SK-N-SH (cell line): ENCODE results near the gene CHAF1A. TPM values are rescaled to one million over a fixed set of nuclear protein-coding genes. Genes with fewer than 3 reads are reported as not detected.

Experiments
- CTCF ChIA-PET: fragments of 300-600, 350-600 bp; formaldehyde crosslinking; extraction: SDS; loops from one replicate; lab custom pipeline; 2021; lab: Yijun Ruan, JAX
- POLR2A ChIA-PET: fragments of 350-600 bp; sonication (Branson Sonifier 250); formaldehyde crosslinking; extraction: SDS; loops from one replicate; lab custom pipeline; 2020; ENCODE audit warnings: antibody characterized with exemption, inconsistent platforms; lab: Yijun Ruan, JAX
- DNase-seq: peaks from one replicate; pipeline ENCODE4 v3.0.0; 2012
- H2AFZ ChIP-seq: fragments of 200-600 bp; sonication (generic); 2 replicates; pipeline ENCODE4 v1.8.1; 2016; ENCODE audit warnings: antibody characterized with exemption, mild to moderate bottlenecking, low read depth
- H3F3A ChIP-seq: fragments of 200-600 bp; sonication (generic); replicated peaks from 2 replicates; pipeline ENCODE3; 2016; ENCODE audit warnings: antibody characterized with exemption, mild to moderate bottlenecking; ENCODE audit not compliant: insufficient read depth
- H3K27ac ChIP-seq, 2 experiments: fragments of 200-500 bp in 1 of 2; fragments of 200-600 bp in 1 of 2; sonication (Bioruptor generic) in 1 of 2; sonication (generic), shearing (Covaris generic) in 1 of 2; 2 replicates each; pipeline versions ENCODE4 v1.5.1 to v1.6.1; 2014 to 2016; ENCODE audit warnings: low read depth in 2 of 2, inconsistent platforms in 1 of 2, low read length in 1 of 2, mild to moderate bottlenecking in 1 of 2, mixed read lengths in 1 of 2
- H3K27me3 ChIP-seq: fragments of 200-600 bp; sonication (generic), shearing (Covaris generic); 2 replicates; pipeline ENCODE4 v1.6.1; 2016; ENCODE audit warnings: mixed run types; ENCODE audit not compliant: insufficient read depth
- H3K36me3 ChIP-seq, 2 experiments: fragments of 200-500 bp in 1 of 2; fragments of 200-600 bp in 1 of 2; sonication (Bioruptor generic) in 1 of 2; sonication (generic) in 1 of 2; replicated peaks in 1 of 2; 2 replicates each; pipeline versions ENCODE3 to v1.5.1; 2014 to 2016; ENCODE audit warnings: low read length in 1 of 2, mild to moderate bottlenecking in 1 of 2; ENCODE audit not compliant: insufficient read depth in 2 of 2, control insufficient read depth in 1 of 2
- H3K4me1 ChIP-seq, 2 experiments: fragments of 200-500 bp in 1 of 2; fragments of 200-600 bp in 1 of 2; sonication (Bioruptor generic) in 1 of 2; sonication (generic), shearing (Covaris generic) in 1 of 2; 2 replicates each; pipeline versions ENCODE4 v1.5.1 to v1.6.1; 2014 to 2016; ENCODE audit warnings: low read depth in 1 of 2, low read length in 1 of 2, mixed run types in 1 of 2; ENCODE audit not compliant: insufficient read depth in 2 of 2, control insufficient read depth in 1 of 2
- H3K4me2 ChIP-seq: fragments of 200-600 bp; sonication (generic), shearing (Covaris generic); 2 replicates; pipeline ENCODE4 v1.6.1; 2017; ENCODE audit warnings: mixed run types
- H3K4me3 ChIP-seq, 2 experiments: fragments of 200-500 bp in 1 of 2; fragments of 200-600 bp in 1 of 2; sonication (Bioruptor generic) in 1 of 2; sonication (generic), shearing (Covaris generic) in 1 of 2; 2 replicates each; pipeline versions ENCODE4 v1.5.1 to v1.8.1; 2014 to 2016; ENCODE audit warnings: low read depth in 2 of 2, inconsistent platforms in 1 of 2, low read length in 1 of 2, mild to moderate bottlenecking in 1 of 2, mixed read lengths in 1 of 2, moderate library complexity in 1 of 2
- H3K79me2 ChIP-seq: fragments of 200-600 bp; sonication (generic); 2 replicates; pipeline ENCODE4 v1.8.1; 2017; ENCODE audit warnings: mild to moderate bottlenecking; ENCODE audit not compliant: insufficient read depth
- H3K9ac ChIP-seq: fragments of 200-600 bp; sonication (generic); 2 replicates; pipeline ENCODE4 v1.6.1; 2017; ENCODE audit warnings: mixed run types
- H3K9me2 ChIP-seq: fragments of 200-600 bp; sonication (generic); 2 replicates; pipeline ENCODE4 v1.6.1; 2017; ENCODE audit warnings: mixed run types
- H3K9me3 ChIP-seq: fragments of 200-600 bp; sonication (generic); 2 replicates; pipeline ENCODE4 v1.6.1; 2017; ENCODE audit warnings: mixed run types, mild to moderate bottlenecking, moderate library complexity
- H4K20me1 ChIP-seq: fragments of 200-600 bp; sonication (generic); 2 replicates; pipeline ENCODE4 v1.6.1; 2017; ENCODE audit warnings: mild to moderate bottlenecking, mixed run types; ENCODE audit not compliant: insufficient read depth
- CHD2 ChIP-seq: fragments of 150-350 bp; IDR thresholded peaks from 2 replicates; pipeline ENCODE4 v1.6.1; 2018; ENCODE audit warnings: low read length; ENCODE audit not compliant: partially characterized antibody
- ELF1 ChIP-seq: IDR thresholded peaks from 2 replicates; pipeline ENCODE4 v1.4.0; 2012
- EZH2phosphoT487 ChIP-seq: fragments of 200-600 bp; sonication (generic); IDR thresholded peaks from 2 replicates; pipeline ENCODE4 v1.6.1; 2017; ENCODE audit warnings: low read depth, mixed run types, mild to moderate bottlenecking, antibody characterized with exemption, moderate library complexity, borderline replicate concordance
- FOSL2 ChIP-seq: IDR thresholded peaks from 2 replicates; pipeline ENCODE4 v1.4.0; 2012; ENCODE audit warnings: low read depth, mild to moderate bottlenecking, moderate library complexity, borderline replicate concordance
- GABPA ChIP-seq: IDR thresholded peaks from 2 replicates; pipeline ENCODE4 v1.4.0; 2012; ENCODE audit warnings: low read depth, mild to moderate bottlenecking
- JUND ChIP-seq: IDR thresholded peaks from 2 replicates; pipeline ENCODE4 v1.4.0; 2012
- NRF1 ChIP-seq: IDR thresholded peaks from 2 replicates; pipeline ENCODE4 v1.6.1; 2012; ENCODE audit warnings: low read depth, mild to moderate bottlenecking, low read length
- RCOR1 ChIP-seq: fragments of 150-350 bp; IDR thresholded peaks from 2 replicates; pipeline ENCODE4 v1.6.1; 2017; ENCODE audit warnings: antibody characterized with exemption, low read length
- RFX5 ChIP-seq: IDR thresholded peaks from 2 replicates; pipeline ENCODE4 v1.6.1; 2012; ENCODE audit warnings: mild to moderate bottlenecking, improper control_type of control experiment, low read length
- RXRA ChIP-seq: IDR thresholded peaks from 2 replicates; pipeline ENCODE4 v1.4.0; 2012; ENCODE audit warnings: low read depth, mild to moderate bottlenecking, borderline replicate concordance
- SIN3A ChIP-seq: IDR thresholded peaks from 2 replicates; pipeline ENCODE4 v1.6.1; 2012; ENCODE audit warnings: low read depth, mild to moderate bottlenecking, low read length, moderate library complexity, borderline replicate concordance
- TAF1 ChIP-seq: IDR thresholded peaks from 2 replicates; pipeline ENCODE4 v1.6.1; 2012; ENCODE audit warnings: low read depth, mild to moderate bottlenecking, low read length, moderate library complexity, borderline replicate concordance
- TCF12 ChIP-seq: IDR thresholded peaks from 2 replicates; pipeline ENCODE4 v1.4.0; 2012
- TEAD4 ChIP-seq: IDR thresholded peaks from 2 replicates; pipeline ENCODE4 v1.4.0; 2012; ENCODE audit warnings: mild to moderate bottlenecking, borderline replicate concordance; ENCODE audit not compliant: insufficient read depth
- YY1 ChIP-seq: IDR thresholded peaks from 2 replicates; pipeline ENCODE4 v1.4.0; 2012; ENCODE audit warnings: low read depth, mild to moderate bottlenecking
- WGBS: methylation state at CpG from one replicate; pipeline ENCODE4 v1.1.6; 2017; ENCODE audit warnings: low lambda C conversion rate; 5-methylcytosine and 5-hydroxymethylcytosine counted together
- polyA plus RNA-seq, 3 experiments: library from polyadenylated mRNA; depleted of rRNA; stranded (reverse); fragments of >200 nt; gene quantifications; 2 replicates each; pipeline ENCODE4 v1.2.3, GENCODE V29; 2012
- TF ChIP-seq, protein P1 (sequence below): IDR thresholded peaks from 2 replicates; pipeline ENCODE4 v1.4.0; 2012; ENCODE audit warnings: low read depth
- TF ChIP-seq, protein P2 (sequence below): fragments of 150-350 bp; IDR thresholded peaks from 2 replicates; pipeline ENCODE4 v1.6.1; 2016; ENCODE audit warnings: mild to moderate bottlenecking, low read depth, low read length
- TF ChIP-seq, protein P3 (sequence below): fragments of 150-350 bp; IDR thresholded peaks from 2 replicates; pipeline ENCODE4 v1.6.1; 2017; ENCODE audit warnings: antibody characterized with exemption, low read length, low read depth, borderline replicate concordance

Gene CHAF1A
- polyA plus RNA-seq, 1 of the 3 experiments (the other 2 are of a cell fraction): 18.0 TPM

DNA sequence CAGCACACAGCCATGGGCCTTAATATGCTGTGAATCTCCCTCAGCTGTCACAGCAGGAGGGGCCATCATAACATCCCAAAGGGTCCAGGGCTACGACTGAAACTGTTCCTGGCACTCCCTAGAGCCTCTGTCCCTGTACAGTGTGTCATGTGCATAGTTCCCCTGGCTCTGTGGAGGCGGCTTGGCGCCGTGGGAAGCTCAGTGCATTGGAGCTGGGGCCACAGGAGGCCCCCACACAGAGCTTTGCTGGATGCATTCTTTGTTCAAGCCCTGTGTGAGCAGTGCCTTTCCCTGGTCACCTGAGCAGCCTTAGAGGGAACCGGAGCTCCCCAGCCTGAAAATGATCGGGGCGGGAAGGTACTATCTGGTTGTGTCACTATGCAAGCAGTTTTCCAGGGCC is 33.8 kb downstream of the CHAF1A start:
- no peaks in the 10 kb centered on the region; the same call in 1 of the 2 replicates for H3K79me2 ChIP-seq
- no peak overlapping the region for H3K9ac ChIP-seq
- no peaks in the 10 kb centered on the region for H3K4me1 ChIP-seq
- H3K9me3 ChIP-seq: no peaks in the 10 kb centered on the region
- DNase-seq: no peak
- ChIA-PET CTCF (interaction anchor here (1.0 kb wide), 1 partner anchor 35 kb away, joined by 3 read pairs; no protein-coding TSS in a partner anchor), POLR2A (no interaction called here)
- H3F3A ChIP-seq: no peaks in the 10 kb centered on the region
- no peaks in the 10 kb centered on the region for H4K20me1 ChIP-seq
- H3K27ac ChIP-seq: no peak overlapping the region
- peaks cover 0 to 14% of the 10 kb centered on the region in 2 experiments for H3K36me3 ChIP-seq
- no peak overlapping the region for H3K4me2 ChIP-seq
- no peak overlapping the region for H3K4me3 ChIP-seq
- no peaks in the 10 kb centered on the region for H3K27me3 ChIP-seq
- H3K9me2 ChIP-seq: no peaks in the 10 kb centered on the region
- no peak for TF ChIP-seq SIN3A
- TF ChIP-seq, all 33 proteins: peak for 0
- H2AFZ ChIP-seq: no peak overlapping the region
- WGBS: 95% methylated on average over 7 of the region's 7 CpGs

DNA sequence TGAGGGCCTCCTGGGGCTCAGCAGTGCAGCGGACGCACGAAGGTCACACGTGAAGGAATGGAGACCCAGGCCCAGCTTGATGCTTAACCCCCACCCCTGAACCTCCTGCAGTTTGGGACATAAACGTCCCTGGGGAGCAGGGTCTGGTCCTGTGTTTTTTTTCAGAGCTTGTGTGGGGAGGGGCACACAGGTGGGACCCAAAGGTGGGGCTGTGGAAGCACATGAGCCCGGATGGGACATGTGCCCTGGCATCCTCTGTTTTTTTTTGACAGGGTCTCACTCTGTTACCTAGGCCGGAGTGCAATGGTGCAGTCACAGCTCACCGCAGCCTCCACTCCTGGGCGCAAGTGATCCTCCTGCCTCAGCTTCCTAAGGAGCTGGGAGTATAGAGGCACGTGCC is 34.7 kb downstream of the CHAF1A start:
- Histone ChIP-seq H3K27ac (no peak overlapping the region), H3F3A (no peaks in the 10 kb centered on the region), H3K9me2 (no peaks in the 10 kb centered on the region), H4K20me1 (no peaks in the 10 kb centered on the region), H3K36me3 (peaks cover 0 to 5% of the 10 kb centered on the region in 2 experiments), H3K9ac (no peak overlapping the region), H3K9me3 (no peaks in the 10 kb centered on the region), H3K4me2 (no peak overlapping the region), H3K27me3 (no peaks in the 10 kb centered on the region), H3K4me1 (no peaks in the 10 kb centered on the region), H3K79me2 (no peaks in the 10 kb centered on the region; the same call in 1 of the 2 replicates), H3K4me3 (no peak overlapping the region), H2AFZ (no peak overlapping the region)
- POLR2A ChIA-PET: no interaction called here
- no peak for TF ChIP-seq ELF1
- no peak for TF ChIP-seq TEAD4
- no peak for TF ChIP-seq GABPA
- TF ChIP-seq, protein P1, sequence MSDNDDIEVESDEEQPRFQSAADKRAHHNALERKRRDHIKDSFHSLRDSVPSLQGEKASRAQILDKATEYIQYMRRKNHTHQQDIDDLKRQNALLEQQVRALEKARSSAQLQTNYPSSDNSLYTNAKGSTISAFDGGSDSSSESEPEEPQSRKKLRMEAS: no peak
- no peak for TF ChIP-seq EZH2phosphoT487
- TF ChIP-seq CHD2: no peak
- TF ChIP-seq, protein P2, sequence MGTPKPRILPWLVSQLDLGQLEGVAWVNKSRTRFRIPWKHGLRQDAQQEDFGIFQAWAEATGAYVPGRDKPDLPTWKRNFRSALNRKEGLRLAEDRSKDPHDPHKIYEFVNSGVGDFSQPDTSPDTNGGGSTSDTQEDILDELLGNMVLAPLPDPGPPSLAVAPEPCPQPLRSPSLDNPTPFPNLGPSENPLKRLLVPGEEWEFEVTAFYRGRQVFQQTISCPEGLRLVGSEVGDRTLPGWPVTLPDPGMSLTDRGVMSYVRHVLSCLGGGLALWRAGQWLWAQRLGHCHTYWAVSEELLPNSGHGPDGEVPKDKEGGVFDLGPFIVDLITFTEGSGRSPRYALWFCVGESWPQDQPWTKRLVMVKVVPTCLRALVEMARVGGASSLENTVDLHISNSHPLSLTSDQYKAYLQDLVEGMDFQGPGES: no peak
- no peak for DNase-seq
- CTCF ChIA-PET: interaction anchor here (1.6 kb wide), 1 partner anchor 37 kb away, joined by 5 read pairs; the partner anchor contains the start of gene SH3GL1
- 100% methylated on average over 2 of the region's 10 CpGs for WGBS

DNA sequence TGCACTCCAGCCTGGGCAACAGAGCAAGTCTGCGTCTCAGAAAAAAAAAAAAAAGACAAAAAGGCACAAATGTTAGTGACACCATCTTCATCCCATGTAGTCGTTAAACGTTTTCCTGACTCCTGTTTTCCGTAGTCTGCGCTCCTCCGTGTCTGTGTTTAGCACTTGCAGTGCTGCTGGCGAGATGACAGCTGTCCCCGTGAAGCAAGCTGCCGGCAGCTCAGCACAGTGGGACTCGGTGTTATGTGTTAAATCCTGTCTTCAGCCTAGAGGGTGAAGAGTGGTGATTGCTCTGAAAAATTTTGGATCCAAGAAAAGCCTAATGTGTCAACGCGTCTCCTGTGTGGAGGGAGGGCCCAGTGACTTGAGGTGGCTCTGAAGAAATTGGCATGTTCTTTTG is 36.8 kb downstream of the CHAF1A start:
- H2AFZ ChIP-seq: no peak overlapping the region
- POLR2A ChIA-PET: no interaction called here
- no peaks in the 10 kb centered on the region for H3F3A ChIP-seq
- H3K36me3 ChIP-seq: peaks cover 0 to 4% of the 10 kb centered on the region in 2 experiments
- H3K9me3 ChIP-seq: no peaks in the 10 kb centered on the region
- no peaks in the 10 kb centered on the region for H3K27me3 ChIP-seq
- WGBS: 94% methylated on average over 12 of the region's 12 CpGs
- no peak overlapping the region for H3K27ac ChIP-seq
- no peaks in the 10 kb centered on the region; the same call in 1 of the 2 replicates for H3K79me2 ChIP-seq
- DNase-seq: no peak
- H3K9ac ChIP-seq: no peak overlapping the region
- no peaks in the 10 kb centered on the region for H3K4me1 ChIP-seq
- CTCF ChIA-PET: no interaction called here
- H3K4me3 ChIP-seq: no peak overlapping the region
- no peak for TF ChIP-seq FOSL2
- no peak for TF ChIP-seq RFX5
- TF ChIP-seq RXRA: no peak
- TF ChIP-seq NRF1: no peak
- TF ChIP-seq TCF12: no peak
- TF ChIP-seq TAF1: no peak
- TF ChIP-seq, protein P3, sequence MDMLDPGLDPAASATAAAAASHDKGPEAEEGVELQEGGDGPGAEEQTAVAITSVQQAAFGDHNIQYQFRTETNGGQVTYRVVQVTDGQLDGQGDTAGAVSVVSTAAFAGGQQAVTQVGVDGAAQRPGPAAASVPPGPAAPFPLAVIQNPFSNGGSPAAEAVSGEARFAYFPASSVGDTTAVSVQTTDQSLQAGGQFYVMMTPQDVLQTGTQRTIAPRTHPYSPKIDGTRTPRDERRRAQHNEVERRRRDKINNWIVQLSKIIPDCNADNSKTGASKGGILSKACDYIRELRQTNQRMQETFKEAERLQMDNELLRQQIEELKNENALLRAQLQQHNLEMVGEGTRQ: no peak
- TF ChIP-seq, protein P2: no peak
- no peak for TF ChIP-seq YY1
- TF ChIP-seq, protein P1: no peak
- TF ChIP-seq RCOR1: no peak
- no peak for TF ChIP-seq JUND
- H3K4me2 ChIP-seq: no peak overlapping the region
- no peaks in the 10 kb centered on the region for H3K9me2 ChIP-seq
- H4K20me1 ChIP-seq: no peaks in the 10 kb centered on the region
